IPS-NIHi7 (cell line): ENCODE measurements around the gene LATS1.
A peak's percentile ranks its signal among the peaks of the same experiment; 100 is the strongest.

Experiments
- DNase-seq: peaks from one replicate; pipeline ENCODE4 v3.0.0; 2012; ENCODE audit warnings: mixed read lengths; ENCODE audit errors: extremely low spot score

LATS1 gene

GRCh38 chr6:149660028-149660427 lies 57.9 kb downstream of the LATS1 start:
- DNase-seq = no peak

GRCh38 chr6:149657441-149657840 lies 60.5 kb downstream of the LATS1 start:
- no peak for DNase-seq

- no peak for DNase-seq
Measured at GRCh38 chr6:149651056-149651455, 66.8 kb downstream of the LATS1 start.

- peak; percentile 99 for DNase-seq
Measured at GRCh38 chr6:149648148-149649145, 69.5 kb downstream of the LATS1 start, which contains the start of gene KATNA1. Gene KATNA1, minus strand, starts transcription at chr6:149648714. Its CDS starts 10,167 bp downstream, at chr6:149638547.

GRCh38 chr6:149646599-149646998 lies 71.3 kb downstream of the LATS1 start:
- DNase-seq = no peak

GRCh38 chr6:149642829-149643580 lies 74.9 kb downstream of the LATS1 start:
- DNase-seq = no peak

GRCh38 chr6:149636124-149636523 lies 81.8 kb downstream of the LATS1 start:
- no peak for DNase-seq

GRCh38 chr6:149634315-149634714 lies 83.6 kb downstream of the LATS1 start:
- DNase-seq = no peak

- no peak for DNase-seq
Measured at GRCh38 chr6:149628875-149629510, 88.9 kb downstream of the LATS1 start.

- DNase-seq = no peak
Measured at GRCh38 chr6:149627672-149628071, 90.2 kb downstream of the LATS1 start.

- no peak for DNase-seq
Measured at GRCh38 chr6:149615805-149616204, 102.1 kb downstream of the LATS1 start.

GRCh38 chr6:149614337-149614736 lies 103.6 kb downstream of the LATS1 start:
- DNase-seq = no peak

GRCh38 chr6:149608381-149608982 lies 109.4 kb downstream of the LATS1 start:
- no peak for DNase-seq
